ENCODE results near the gene CYBC1. TPM values are rescaled to one million over a fixed set of nuclear protein-coding genes. Genes with fewer than 3 reads are reported as not detected.
"Not testable (repeated sequence)": the region's sequence is repeated elsewhere in the genome, so short reads cannot be mapped to it uniquely, and the experiment has no call there.

Gene CYBC1
- total RNA-seq, 8 experiments from 2014 or later: 32.0 to 68.0 (median 52.0) TPM

DNA sequence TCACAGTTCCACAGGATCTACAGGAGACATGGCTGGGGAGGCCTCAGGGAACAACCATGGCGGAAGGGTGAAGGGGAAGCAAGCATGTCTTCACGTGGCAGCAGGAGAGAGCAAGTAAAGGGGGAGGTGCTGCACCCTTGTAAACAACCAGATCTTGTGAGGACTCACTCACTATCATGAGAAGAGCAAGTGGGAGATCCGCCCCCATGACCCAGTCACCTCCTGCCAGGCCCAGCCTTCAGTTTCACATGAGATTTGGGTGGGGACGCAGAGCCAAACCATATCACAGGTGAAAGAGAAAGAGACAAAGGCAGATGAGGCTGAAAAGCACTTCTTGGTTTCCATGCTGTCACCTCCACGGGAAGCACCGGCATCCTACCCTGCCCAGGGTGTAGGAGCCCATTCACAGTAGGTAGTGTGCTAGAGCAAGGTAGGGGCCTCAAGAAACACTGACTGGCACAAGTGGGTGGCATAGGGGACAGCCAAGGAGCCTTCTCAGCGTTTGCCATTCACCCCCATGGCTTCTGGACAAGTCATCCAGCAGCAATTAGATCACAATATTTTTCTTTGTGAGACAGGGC is 14.6 kb upstream of the CYBC1 start:
- in situ Hi-C loops (cut with MboI; ENCODE audit: low pct_unique_long_range_greater_than_20kb in 2 of 9, low sequenced_read_pairs in 9 of 9, unreplicated experiment in 9 of 9): no loop called here

DNA sequence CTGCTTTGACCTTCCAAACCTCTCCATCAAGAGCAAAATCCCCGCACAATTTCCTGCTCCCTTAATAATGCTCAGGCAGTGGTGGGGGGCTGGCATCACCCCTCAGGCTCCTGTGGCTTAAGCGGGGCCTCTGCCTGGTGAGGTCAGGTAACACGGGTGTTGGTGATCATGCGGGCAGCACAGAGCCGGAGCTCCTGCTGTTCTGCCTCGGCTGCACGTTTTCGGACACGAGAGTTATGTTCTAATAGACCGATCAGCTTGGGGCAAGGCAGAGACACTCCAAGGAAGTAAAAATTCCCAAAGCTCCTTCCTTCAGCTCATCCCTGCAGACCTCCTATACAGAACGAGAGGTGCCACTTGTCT is 14.0 kb upstream of the CYBC1 start:
- no peak for ATAC-seq (replicated peaks in 6 of 8)
- Histone ChIP-seq H3K27ac (no peak overlapping the region), H3K4me3 (no peak overlapping the region), H3K4me1 (replicated peaks in 1 of 2) (peaks cover 1 to 2% of the 10 kb centered on the region in 2 donors)
- 90 to 100% (median 95%) methylated on average over 1 to 6 of the region's 11 CpGs; no CpG with 5 or more reads in 6 of the 10 experiments for WGBS, 10 experiments
- in situ Hi-C loops (cut with MboI; ENCODE audit: low pct_unique_long_range_greater_than_20kb in 2 of 9, low sequenced_read_pairs in 9 of 9, unreplicated experiment in 9 of 9): no loop called here

More for the DNA sequence above, 14.6 kb upstream of the CYBC1 start:
- 58 to 100% (median 80%) methylated on average over 1 to 5 of the region's 7 CpGs; no CpG with 5 or more reads in 5 of the 10 experiments for WGBS, 10 experiments
- peak in 2 of 8 experiments; percentile 7 to 10 for ATAC-seq (replicated peaks in 6 of 8)
- Histone ChIP-seq H3K4me3 (no peak overlapping the region), H3K4me1 (replicated peaks in 1 of 2) (no peaks in the 10 kb centered on the region), H3K27ac (no peak overlapping the region)

DNA sequence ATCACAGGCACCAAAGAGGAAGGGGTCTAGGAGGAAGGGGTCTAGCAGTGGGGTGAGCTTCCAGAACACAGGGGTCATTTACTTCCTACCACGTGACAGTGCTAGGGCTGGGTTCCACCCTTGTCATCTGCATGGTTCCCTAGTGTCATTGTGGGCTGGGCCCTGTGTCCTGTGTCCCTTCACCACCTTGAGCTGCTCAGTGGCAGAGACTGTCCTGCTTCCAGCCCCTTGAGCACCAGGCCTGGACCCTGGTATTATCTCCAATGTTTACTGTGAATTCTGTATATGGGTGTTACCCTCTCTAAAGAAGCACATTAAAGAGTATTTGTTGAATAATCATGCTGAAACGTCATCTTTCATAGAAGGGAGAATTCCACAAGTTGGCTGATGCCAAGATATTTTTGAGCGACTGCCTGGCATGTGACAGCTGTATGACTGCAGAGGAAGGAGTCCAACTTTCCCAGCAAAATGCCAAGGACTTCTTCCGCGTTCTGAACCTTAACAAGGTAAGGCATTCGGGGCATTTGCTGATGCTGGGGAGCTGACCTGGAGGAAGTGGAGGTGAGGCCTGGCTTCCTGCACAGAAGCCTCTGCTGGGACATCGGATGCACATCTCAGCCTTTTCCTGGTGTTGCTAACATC is 13.5 kb upstream of the CYBC1 start:
- Histone ChIP-seq H3K4me3 (no peak overlapping the region), H3K4me1 (replicated peaks in 1 of 2) (peaks cover 3% of the 10 kb centered on the region in 2 donors), H3K27ac (no peak overlapping the region)
- peak in 5 of 8 experiments; percentile 4 to 51 (median 25) for ATAC-seq (replicated peaks in 6 of 8)
- 0 to 100% (median 59%) methylated on average over 1 to 5 of the region's 7 CpGs; no CpG with 5 or more reads in 4 of the 10 experiments for WGBS, 10 experiments
- in situ Hi-C loops (cut with MboI; ENCODE audit: low pct_unique_long_range_greater_than_20kb in 2 of 9, low sequenced_read_pairs in 9 of 9, unreplicated experiment in 9 of 9): no loop called here

DNA sequence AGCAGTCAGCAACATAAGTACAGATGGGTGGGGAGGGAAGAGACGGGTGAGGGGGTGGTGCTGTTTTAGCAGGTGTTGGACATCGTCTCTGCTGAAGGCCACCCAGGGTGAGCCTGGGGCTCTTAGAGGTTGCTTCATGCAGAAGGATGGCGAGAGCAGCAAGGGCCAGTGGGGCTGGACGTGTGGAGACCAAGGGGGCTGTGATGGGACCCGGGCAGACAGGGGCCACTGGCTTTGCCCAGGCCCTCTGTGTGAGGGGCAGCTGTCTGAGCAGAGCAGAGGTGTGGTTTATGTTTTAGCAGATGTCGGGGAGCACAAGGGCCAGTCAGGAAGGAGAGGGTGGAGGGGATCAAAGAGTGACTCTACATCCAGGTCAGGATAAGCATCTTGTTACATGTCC is 12.8 kb upstream of the CYBC1 start:
- ATAC-seq (replicated peaks in 6 of 8): no peak
- in situ Hi-C loops (cut with MboI; ENCODE audit: low pct_unique_long_range_greater_than_20kb in 2 of 9, low sequenced_read_pairs in 9 of 9, unreplicated experiment in 9 of 9): no loop called here

DNA sequence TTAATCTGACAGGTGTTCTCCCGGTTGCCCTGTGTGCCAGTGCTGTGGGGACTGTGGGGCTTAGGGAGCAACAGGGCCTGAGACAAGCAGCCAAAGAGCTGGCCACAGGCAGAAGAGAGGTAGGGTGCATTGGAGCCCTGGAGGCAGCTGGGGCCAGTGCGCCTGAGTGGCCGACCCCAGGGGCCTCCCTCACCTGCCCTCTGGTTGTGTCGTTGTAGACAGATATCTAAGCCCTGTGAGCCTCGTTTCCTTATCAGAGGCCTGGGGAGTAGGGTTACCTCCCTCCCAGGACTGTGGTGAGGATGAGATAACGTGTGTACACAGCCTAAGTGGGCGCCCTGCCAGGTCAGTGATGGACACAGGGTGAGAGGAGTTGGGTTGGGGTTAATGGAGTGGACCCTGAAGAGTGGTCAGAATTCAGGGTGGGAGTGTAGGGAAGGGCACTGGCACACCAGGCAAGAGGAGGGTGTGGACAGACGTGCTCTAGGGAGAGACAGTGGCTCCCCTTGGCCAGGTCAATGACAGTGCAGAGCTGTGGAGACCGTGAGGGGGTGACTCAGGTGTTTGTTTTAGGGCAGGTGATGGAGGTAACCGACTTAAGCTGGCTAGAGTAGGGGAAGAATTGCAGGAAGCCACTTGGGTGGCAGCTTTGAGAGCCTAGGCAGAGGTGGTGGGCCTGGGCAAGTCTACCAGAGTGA is 11.4 kb upstream of the CYBC1 start:
- Histone ChIP-seq H3K4me1 (replicated peaks in 1 of 2) (peaks cover 11% of the 10 kb centered on the region in 2 donors), H3K27ac (no peak overlapping the region), H3K4me3 (no peak overlapping the region)
- ATAC-seq (replicated peaks in 6 of 8): no peak
- 78 to 100% (median 90%) methylated on average over 1 to 5 of the region's 10 CpGs; no CpG with 5 or more reads in 2 of the 10 experiments for WGBS, 10 experiments
- in situ Hi-C loops (cut with MboI; ENCODE audit: low pct_unique_long_range_greater_than_20kb in 2 of 9, low sequenced_read_pairs in 9 of 9, unreplicated experiment in 9 of 9): no loop called here

More for the DNA sequence above, 12.8 kb upstream of the CYBC1 start:
- WGBS, 10 experiments: 0 to 100% (median 90%) methylated on average over 1 to 2 of the region's 6 CpGs; no CpG with 5 or more reads in 6 of the 10 experiments
- peaks cover 3% of the 10 kb centered on the region in 2 donors for H3K4me1 ChIP-seq (replicated peaks in 1 of 2)
- no peak overlapping the region for H3K27ac ChIP-seq
- H3K4me3 ChIP-seq: no peak overlapping the region

DNA sequence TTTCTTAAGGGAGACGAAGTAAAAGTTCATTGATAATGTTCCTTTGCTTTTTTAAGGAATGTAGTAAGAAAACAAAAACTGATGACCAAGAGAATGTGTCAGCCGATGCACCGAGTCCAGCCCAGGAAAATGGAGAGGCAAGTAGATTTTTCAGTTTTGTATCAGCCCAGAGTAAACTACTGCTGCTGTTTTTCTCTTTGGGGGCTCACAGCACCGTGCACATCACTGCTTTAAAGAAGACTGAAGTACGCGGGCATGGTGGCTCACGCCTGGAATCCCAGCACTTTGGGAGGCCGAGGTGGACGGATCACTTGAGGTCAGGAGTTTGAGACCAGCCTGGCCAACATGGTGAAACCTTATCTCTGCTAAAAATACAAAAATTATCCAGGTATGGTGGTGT is 9.4 kb upstream of the CYBC1 start:
- H3K27ac ChIP-seq; in situ Hi-C loops (cut with MboI; ENCODE audit: low pct_unique_long_range_greater_than_20kb in 2 of 9, low sequenced_read_pairs in 9 of 9, unreplicated experiment in 9 of 9); ATAC-seq (replicated peaks in 6 of 8): not testable (repeated sequence)
- peaks cover 11 to 12% of the 10 kb centered on the region in 2 donors for H3K4me1 ChIP-seq (replicated peaks in 1 of 2)
- 86 to 100% (median 96%) methylated on average over 1 to 9 of the region's 9 CpGs; no CpG with 5 or more reads in 1 of the 10 experiments for WGBS, 10 experiments
- H3K4me3 ChIP-seq: peak overlapping the region in 3 of 5 donors; percentile 87 to 97 (median 91)

DNA sequence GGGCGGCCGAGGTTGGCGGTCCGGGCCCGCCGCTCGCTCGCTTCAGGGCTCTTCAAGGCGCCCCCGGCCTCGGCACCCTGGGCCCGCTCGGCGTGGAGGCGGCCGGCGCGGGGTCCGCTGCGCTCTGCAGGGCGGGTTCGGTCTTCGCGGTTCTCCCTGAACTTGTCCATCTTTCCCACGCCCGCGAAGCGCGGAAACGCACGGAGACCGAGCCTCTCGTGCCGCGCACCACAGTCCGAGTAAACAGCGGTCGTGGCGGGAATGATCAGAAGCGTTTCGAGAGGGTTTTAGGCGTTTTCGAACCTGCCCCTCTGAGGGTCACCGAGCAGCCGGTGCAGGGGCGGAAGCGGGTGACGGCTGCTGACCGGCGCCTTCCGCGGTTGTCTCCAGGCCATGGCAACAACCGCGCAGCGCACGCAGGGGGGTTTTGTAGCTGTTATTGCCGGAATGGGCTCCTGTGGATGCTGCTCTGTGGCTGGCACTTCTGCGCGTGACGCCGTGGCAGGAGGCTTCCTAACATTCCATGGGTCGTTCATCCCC is 8.4 kb upstream of the CYBC1 start:
- in situ Hi-C loops (cut with MboI; ENCODE audit: low pct_unique_long_range_greater_than_20kb in 2 of 9, low sequenced_read_pairs in 9 of 9, unreplicated experiment in 9 of 9): no loop called here
- ATAC-seq (replicated peaks in 6 of 8): peak in 1 of 8 experiments; percentile 0
- peak overlapping the region; percentile 72 to 100 for H3K27ac ChIP-seq
- peak overlapping the region; percentile 87 to 98 (median 95) for H3K4me3 ChIP-seq
- WGBS, 10 experiments: 0 to 4% (median 0%) methylated on average over 1 to 30 of the region's 62 CpGs; no CpG with 5 or more reads in 4 of the 10 experiments
- peaks cover 11 to 12% of the 10 kb centered on the region in 2 donors for H3K4me1 ChIP-seq (replicated peaks in 1 of 2)

DNA sequence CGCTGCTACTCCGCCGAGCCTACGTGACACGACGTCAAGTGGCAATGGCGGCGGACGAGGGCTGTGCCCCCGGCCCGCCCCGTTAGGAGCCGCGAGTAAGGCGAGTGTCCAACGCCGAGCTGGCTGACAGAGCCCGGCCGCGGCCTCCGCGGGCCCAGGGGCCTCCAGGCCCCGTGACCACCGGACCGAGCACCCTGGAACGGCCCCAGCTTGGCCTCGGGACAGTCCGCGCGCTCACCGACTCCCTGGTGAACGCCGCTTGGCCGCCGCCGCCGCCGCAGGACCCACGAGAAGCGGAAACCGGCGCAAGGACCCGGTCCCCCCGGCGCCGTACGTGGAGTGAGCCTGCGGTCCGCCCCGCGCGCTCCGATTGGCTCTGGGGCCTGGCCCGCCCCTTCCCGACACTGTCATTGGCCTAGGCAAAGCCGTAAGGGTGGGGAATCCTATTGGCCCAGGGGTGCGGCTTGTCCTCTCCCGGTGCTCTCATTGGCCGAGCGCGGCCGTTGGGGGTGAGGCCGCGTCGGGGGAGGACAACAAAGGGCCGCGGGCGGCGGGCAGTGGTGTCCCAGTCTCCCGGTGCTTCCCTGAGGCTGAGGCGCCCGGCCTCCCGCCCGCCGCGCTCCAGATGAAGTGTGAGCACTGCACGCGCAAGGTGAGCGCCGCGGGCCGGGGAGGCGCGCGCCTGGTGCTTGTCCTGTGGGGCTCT is 7.8 kb upstream of the CYBC1 start, which contains the start of gene NARF:
NARF (plus strand) TSS at position 563 of the 706 bp plus-strand sequence; CDS start at position 626, 63 bp downstream.
- in situ Hi-C loops (cut with MboI; ENCODE audit: low pct_unique_long_range_greater_than_20kb in 2 of 9, low sequenced_read_pairs in 9 of 9, unreplicated experiment in 9 of 9): no loop called here
- WGBS, 10 experiments: 0 to 1% (median 0%) methylated on average over 2 to 15 of the region's 85 CpGs; no CpG with 5 or more reads in 6 of the 10 experiments
- H3K4me3 ChIP-seq: peak within 1 kb of the TSS; percentile 87 to 98 (median 95)
- ATAC-seq (replicated peaks in 6 of 8): peak; percentile 85 to 98 (median 98)
- H3K27ac ChIP-seq: peak within 1 kb of the TSS; percentile 100
- H3K4me1 ChIP-seq (replicated peaks in 1 of 2): peaks cover 11 to 12% of the 10 kb centered on the region in 2 donors

DNA sequence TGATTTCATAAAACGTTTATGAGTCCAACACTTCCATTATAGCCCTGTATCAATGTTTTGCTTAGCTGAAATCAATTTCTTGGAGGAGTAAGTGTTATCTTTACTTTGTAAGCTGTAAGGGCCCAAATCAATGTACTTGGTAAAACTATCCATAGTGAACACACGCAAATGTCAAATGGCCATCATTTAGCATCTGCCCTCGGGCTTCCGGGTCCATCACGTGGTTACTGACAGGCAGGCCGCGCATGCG is 7.3 kb upstream of the CYBC1 start:
- H3K4me3 ChIP-seq: peak overlapping the region; percentile 87 to 98 (median 95)
- in situ Hi-C loops (cut with MboI; ENCODE audit: low pct_unique_long_range_greater_than_20kb in 2 of 9, low sequenced_read_pairs in 9 of 9, unreplicated experiment in 9 of 9): no loop called here
- WGBS, 10 experiments: 0 to 17% (median 0%) methylated on average over 1 to 5 of the region's 8 CpGs; no CpG with 5 or more reads in 3 of the 10 experiments
- peaks cover 11 to 12% of the 10 kb centered on the region in 2 donors for H3K4me1 ChIP-seq (replicated peaks in 1 of 2)
- H3K27ac ChIP-seq: peak overlapping the region; percentile 100
- ATAC-seq (replicated peaks in 6 of 8): no peak

DNA sequence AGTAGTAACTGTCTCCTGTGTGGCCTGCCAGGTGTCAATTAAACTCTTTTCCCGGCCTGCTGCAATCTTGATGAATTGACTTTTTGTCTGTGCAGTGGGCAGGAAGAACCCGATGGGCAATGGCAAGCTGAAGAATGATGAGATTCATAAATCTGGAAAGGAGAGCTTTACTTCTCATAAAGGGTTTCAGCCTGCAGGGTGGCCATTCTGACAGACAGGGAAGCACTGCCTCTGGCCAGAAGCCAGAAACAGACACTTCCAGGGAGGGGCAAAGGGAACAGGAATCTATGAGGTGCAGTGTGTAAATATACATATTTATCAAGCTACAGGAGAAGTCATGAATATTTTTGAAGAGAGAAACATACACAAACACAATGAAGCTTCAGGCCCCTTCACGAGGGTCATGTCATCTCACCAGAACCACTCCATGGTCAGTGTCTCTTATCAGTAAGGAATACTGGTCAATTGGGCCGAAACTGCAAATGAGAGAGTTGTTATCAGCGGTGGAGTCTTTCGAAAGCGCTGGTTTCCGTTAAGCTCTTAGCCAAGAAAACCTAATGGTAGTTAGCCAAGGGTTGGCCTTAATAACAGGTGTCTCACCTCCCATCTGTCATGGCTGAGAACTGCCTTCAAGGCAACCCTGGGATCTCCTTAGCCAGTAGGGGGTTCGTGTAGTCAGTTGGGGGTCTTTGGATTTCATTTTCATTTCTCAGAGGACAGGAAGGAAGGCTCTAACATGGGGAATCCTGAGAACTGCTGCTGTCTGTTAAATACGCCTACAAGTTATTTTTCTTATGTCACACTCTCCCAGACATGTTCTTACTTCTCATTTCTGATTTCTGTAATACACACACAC is 6.7 kb upstream of the CYBC1 start:
- 0 to 83% (median 56%) methylated on average over 1 to 9 of the region's 10 CpGs; no CpG with 5 or more reads in 1 of the 10 experiments for WGBS, 10 experiments

DNA sequence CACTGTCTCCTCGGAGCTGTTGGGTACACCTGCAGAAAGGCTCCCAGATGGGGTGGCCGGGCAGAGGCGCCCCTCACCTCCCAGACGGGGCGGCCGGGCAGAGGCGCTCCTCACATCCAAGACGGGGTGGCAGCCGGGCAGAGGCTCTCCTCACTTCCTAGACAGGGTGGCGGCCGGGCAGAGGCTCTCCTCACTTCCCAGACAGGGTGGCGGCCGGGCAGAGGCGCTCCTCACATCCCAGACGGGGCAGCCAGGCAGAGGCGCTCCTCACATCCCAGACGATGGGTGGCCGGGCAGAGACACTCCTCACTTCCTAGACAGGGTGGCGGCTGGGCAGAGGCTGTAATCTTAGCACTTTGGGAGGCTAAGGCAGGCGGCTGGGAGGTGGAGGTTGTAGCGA is 3.2 kb upstream of the CYBC1 start:
- 100% methylated on average over 1 of the region's 21 CpGs; no CpG with 5 or more reads in 9 of the 10 experiments for WGBS, 10 experiments
- in situ Hi-C loops (cut with MboI; ENCODE audit: low pct_unique_long_range_greater_than_20kb in 2 of 9, low sequenced_read_pairs in 9 of 9, unreplicated experiment in 9 of 9); ATAC-seq (replicated peaks in 6 of 8); H3K27ac ChIP-seq; H3K4me3 ChIP-seq: not testable (repeated sequence)
- H3K4me1 ChIP-seq (replicated peaks in 1 of 2): peaks cover 21 to 22% of the 10 kb centered on the region in 2 donors

More for the DNA sequence above, 6.7 kb upstream of the CYBC1 start:
- no peak for ATAC-seq (replicated peaks in 6 of 8)
- in situ Hi-C loops (cut with MboI; ENCODE audit: low pct_unique_long_range_greater_than_20kb in 2 of 9, low sequenced_read_pairs in 9 of 9, unreplicated experiment in 9 of 9): no loop called here
- H3K4me3 ChIP-seq: peak overlapping the region; percentile 87 to 98 (median 95)
- H3K27ac ChIP-seq: peak overlapping the region; percentile 100
- peaks cover 11 to 12% of the 10 kb centered on the region in 2 donors for H3K4me1 ChIP-seq (replicated peaks in 1 of 2)

DNA sequence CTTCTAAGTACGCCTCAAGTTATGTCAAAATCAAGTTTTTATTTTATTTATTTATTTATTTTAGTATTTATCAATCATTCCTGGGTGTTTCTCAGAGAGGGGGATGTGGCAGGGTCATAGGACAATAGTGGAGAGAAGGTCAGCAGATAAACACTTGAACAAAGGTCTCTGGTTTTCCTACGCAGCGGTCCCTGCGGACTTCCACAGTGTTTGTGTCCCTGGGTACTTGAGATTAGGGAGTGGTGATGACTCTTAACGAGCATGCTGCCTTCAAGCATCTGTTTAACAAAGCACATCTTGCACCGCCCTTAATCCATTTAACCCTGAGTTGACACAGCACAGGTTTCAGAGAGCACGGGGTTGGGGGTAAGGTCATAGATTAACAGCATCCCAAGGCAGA is 2.6 kb upstream of the CYBC1 start:
- H3K4me1 ChIP-seq (replicated peaks in 1 of 2): peaks cover 21 to 22% of the 10 kb centered on the region in 2 donors
- WGBS, 10 experiments: 83 to 100% (median 95%) methylated on average over 1 to 7 of the region's 7 CpGs; no CpG with 5 or more reads in 3 of the 10 experiments

More for the DNA sequence above, 2.6 kb upstream of the CYBC1 start:
- in situ Hi-C loops (cut with MboI; ENCODE audit: low pct_unique_long_range_greater_than_20kb in 2 of 9, low sequenced_read_pairs in 9 of 9, unreplicated experiment in 9 of 9); H3K27ac ChIP-seq; H3K4me3 ChIP-seq; ATAC-seq (replicated peaks in 6 of 8): not testable (repeated sequence)

Measured in motor neuron (in vitro differentiated cells).